Esophagus squamous epithelium (tissue), 5 donors: Measurements from ENCODE around the gene RFNG. TPM values are rescaled to one million over a fixed set of nuclear protein-coding genes. Genes with fewer than 3 reads are reported as not detected.

ENCODE experiments used
- DNase-seq: peaks from one replicate; lab custom pipeline; 2025; lab: John Stamatoyannopoulos, UW
- H3K27ac ChIP-seq, 4 donors: fragments of 200-600 bp; sonication (generic); one replicate each; pipeline ENCODE4 v1.5.1; 2016 to 2019; ENCODE audit warnings: mild to moderate bottlenecking in 1 of 4
- H3K27me3 ChIP-seq, 4 donors: fragments of 200-600 bp; sonication (generic); 1 replicate in 3 of 4; 2 replicates in 1 of 4; pipeline versions ENCODE4 v1.5.1 to v1.6.0; 2017 to 2021; ENCODE audit warnings: antibody characterized with exemption in 1 of 4
- H3K36me3 ChIP-seq, 3 donors: fragments of 200-600 bp; sonication (generic); one replicate each; pipeline ENCODE4 v1.5.1; 2016 to 2019
- H3K4me1 ChIP-seq, 3 donors: fragments of 200-600 bp; sonication (generic); one replicate each; pipeline ENCODE4 v1.5.1; 2017 to 2019
- H3K4me3 ChIP-seq, 4 donors: fragments of 200-600 bp; sonication (generic); 1 replicate in 3 of 4; 2 replicates in 1 of 4; pipeline ENCODE4 v1.5.1; 2016 to 2019; ENCODE audit warnings: mild to moderate bottlenecking in 2 of 4, moderate library complexity in 1 of 4
- H3K9me3 ChIP-seq, 3 donors: fragments of 200-600 bp; sonication (generic); one replicate each; pipeline ENCODE4 v1.5.1; 2016 to 2019
- POLR2A ChIP-seq, 4 donors: fragments of 450-650 bp; IDR thresholded peaks; one replicate each; pipeline ENCODE4 v1.6.1; 2017; ENCODE audit warnings: antibody characterized with exemption in 4 of 4, mild to moderate bottlenecking in 4 of 4, moderate library complexity in 3 of 4
- WGBS, 2 donors: methylation state at CpG; one replicate each; pipeline ENCODE4 v1.1.5; 2018; 5-methylcytosine and 5-hydroxymethylcytosine counted together
- intact Hi-C: fragments of 100-400 bp; cut with DNase I; formaldehyde crosslinking; loops from one replicate; pipeline ENCODE4 v1.15.0; 2022
- total RNA-seq, 4 donors: library from RNA; depleted of rRNA; stranded (reverse); fragments of >200 nt; gene quantifications; one replicate each; pipeline ENCODE4 v1.1.0, GENCODE V29; 2016
- TF ChIP-seq, protein P1 (sequence below), 6 experiments: fragments of 450-650 bp in 4 of 6; fragments of 200-600 bp in 2 of 6; sonication (generic) in 2 of 6; IDR thresholded peaks; one replicate each; pipeline ENCODE4 v1.5.1; 2016 to 2019; ENCODE audit warnings: antibody characterized with exemption in 6 of 6, mild to moderate bottlenecking in 4 of 6, moderate library complexity in 4 of 6
- donor health status: DM: yes; HTN: yes; CAD: no.

RFNG gene
- total RNA-seq, 4 donors from 2014 or later, result 24.9 to 38.1 (median 31.2) TPM

DNA sequence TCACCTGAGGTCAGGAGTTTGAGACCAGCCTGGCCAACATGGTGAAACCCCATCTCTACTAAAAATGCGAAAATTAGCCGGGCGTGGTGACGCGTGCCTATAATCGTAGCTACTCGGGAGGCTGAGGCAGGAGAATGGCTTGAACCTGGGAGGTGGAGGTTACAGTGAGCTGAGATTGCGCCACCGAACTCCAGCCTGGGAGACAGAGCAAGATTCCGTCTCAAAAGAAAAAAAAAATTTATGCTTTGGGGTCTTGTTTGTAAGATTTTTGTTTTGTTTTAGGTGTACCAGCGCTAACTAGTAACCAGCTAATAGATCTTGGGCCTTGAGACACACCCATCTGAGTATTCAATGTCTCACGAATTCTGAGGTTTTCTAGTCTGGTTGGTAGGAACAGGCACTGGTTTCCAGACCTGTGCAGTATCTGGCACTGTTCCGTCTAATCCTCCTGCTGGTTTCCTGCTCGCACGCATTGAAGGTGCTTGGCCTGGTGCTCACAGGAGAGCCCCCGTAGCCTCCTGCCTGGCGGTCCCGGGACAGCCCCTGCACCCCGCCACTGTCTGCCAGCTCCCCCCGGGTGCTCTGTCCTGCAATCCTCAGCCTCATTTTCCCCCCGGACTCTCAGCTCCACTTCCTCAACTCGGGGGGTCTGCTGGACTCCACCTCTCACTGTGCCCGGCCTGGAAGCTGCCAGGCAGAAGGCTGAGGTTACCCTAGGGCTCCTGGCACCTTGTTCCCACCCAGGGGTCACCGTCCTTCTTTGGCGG lies 24.6 kb upstream of the RFNG start:
- Histone ChIP-seq H3K27me3 (no peaks in the 10 kb centered on the region), H3K27ac (no peak overlapping the region), H3K9me3 (no peaks in the 10 kb centered on the region), H3K4me3 (no peak overlapping the region), H3K36me3 (peaks cover 20 to 42% (median 21%) of the 10 kb centered on the region in 3 donors), H3K4me1 (peaks cover 0 to 17% (median 0%) of the 10 kb centered on the region in 3 donors)
- DNase-seq, result no peak
- intact Hi-C loops, result no loop called here
- WGBS, 2 donors, result 74% methylated on average over 17 to 23 of the region's 25 CpGs
- TF ChIP-seq, protein P1, sequence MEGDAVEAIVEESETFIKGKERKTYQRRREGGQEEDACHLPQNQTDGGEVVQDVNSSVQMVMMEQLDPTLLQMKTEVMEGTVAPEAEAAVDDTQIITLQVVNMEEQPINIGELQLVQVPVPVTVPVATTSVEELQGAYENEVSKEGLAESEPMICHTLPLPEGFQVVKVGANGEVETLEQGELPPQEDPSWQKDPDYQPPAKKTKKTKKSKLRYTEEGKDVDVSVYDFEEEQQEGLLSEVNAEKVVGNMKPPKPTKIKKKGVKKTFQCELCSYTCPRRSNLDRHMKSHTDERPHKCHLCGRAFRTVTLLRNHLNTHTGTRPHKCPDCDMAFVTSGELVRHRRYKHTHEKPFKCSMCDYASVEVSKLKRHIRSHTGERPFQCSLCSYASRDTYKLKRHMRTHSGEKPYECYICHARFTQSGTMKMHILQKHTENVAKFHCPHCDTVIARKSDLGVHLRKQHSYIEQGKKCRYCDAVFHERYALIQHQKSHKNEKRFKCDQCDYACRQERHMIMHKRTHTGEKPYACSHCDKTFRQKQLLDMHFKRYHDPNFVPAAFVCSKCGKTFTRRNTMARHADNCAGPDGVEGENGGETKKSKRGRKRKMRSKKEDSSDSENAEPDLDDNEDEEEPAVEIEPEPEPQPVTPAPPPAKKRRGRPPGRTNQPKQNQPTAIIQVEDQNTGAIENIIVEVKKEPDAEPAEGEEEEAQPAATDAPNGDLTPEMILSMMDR (IDR thresholded peaks at IDR 0.05), result no peak
- no peak for TF ChIP-seq POLR2A (IDR thresholded peaks at IDR 0.05)

DNA sequence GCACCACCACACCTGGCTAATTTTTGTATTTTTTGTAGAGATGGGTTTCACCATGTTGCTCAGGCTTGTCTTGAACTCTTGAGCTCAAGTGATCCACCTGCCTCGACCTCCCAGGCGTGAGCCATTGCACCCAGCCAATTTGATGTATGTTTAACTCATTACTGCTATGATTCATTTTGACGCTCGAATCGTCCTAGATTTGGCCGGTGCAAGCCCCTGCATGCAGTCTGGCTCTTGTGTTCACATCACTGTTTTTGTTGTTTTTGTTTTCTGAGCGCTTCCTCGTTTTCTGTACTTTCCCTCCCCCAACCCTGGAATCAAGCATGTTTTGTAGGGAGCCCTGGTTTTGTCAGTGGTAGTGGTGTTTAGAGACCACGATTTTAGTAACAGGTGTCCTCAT lies 21.8 kb upstream of the RFNG start:
- TF ChIP-seq POLR2A (IDR thresholded peaks at IDR 0.05), result no peak
- TF ChIP-seq, protein P1 (IDR thresholded peaks at IDR 0.05), result no peak
- Histone ChIP-seq H3K4me3 (no peak overlapping the region), H3K36me3 (peaks cover 0 to 14% (median 0%) of the 10 kb centered on the region in 3 donors), H3K4me1 (peaks cover 0 to 17% (median 0%) of the 10 kb centered on the region in 3 donors), H3K27me3 (no peaks in the 10 kb centered on the region), H3K9me3 (no peaks in the 10 kb centered on the region), H3K27ac (no peak overlapping the region)
- WGBS, 2 donors, result 40 to 64% methylated on average over 9 of the region's 9 CpGs
- intact Hi-C loops, result no loop called here
- DNase-seq, result no peak

DNA sequence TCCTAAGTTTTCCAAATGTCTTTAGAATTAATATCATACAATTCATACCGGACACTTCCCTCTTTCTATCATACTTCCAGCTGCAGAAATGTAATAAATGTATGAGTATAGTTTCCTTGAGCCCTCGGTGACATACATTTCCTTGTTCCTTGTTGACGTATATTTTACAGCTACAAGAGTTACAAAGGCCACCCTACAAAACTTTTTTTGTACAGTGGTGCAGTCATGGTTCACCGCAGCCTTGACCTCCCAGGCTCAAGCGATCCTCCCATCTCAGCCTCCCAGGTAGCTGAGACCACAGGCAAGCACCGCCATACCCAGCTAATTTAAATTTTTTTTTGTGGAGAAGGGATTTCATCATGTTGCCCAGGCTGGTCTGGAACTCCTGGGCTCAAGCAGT lies 21.2 kb upstream of the RFNG start:
- H3K36me3 ChIP-seq, result peaks cover 0 to 8% (median 0%) of the 10 kb centered on the region in 3 donors
- no peaks in the 10 kb centered on the region for H3K27me3 ChIP-seq
- DNase-seq, result no peak
- H3K4me3 ChIP-seq, result no peak overlapping the region
- H3K27ac ChIP-seq, result no peak overlapping the region
- WGBS, 2 donors, result 71 to 84% methylated on average over 6 of the region's 6 CpGs
- H3K9me3 ChIP-seq, result no peaks in the 10 kb centered on the region
- H3K4me1 ChIP-seq, result peaks cover 0 to 17% (median 0%) of the 10 kb centered on the region in 3 donors
- TF ChIP-seq POLR2A (IDR thresholded peaks at IDR 0.05), result no peak
- TF ChIP-seq, protein P1 (IDR thresholded peaks at IDR 0.05), result no peak
- intact Hi-C loops, result no loop called here

DNA sequence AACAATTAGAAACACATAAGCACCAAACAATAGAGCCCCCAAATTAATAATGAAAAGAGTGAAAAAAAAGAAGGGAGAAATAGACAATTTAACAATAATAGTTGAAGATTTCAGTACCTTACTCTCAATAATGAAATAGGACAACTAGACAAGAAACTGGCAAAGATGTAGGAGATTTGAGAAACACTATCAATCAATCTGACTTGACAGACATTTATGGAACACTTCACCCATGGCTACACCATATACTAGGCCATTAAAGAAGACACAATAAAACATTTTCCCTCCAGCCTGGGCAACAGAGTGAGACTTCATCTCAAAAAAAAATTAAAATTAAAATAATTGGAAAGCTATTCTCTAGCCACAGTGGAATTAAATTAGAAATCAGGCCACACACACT lies 19.0 kb upstream of the RFNG start:
- no peaks in the 10 kb centered on the region for H3K36me3 ChIP-seq
- TF ChIP-seq, protein P1 (IDR thresholded peaks at IDR 0.05), result no peak
- TF ChIP-seq POLR2A (IDR thresholded peaks at IDR 0.05), result no peak

DNA sequence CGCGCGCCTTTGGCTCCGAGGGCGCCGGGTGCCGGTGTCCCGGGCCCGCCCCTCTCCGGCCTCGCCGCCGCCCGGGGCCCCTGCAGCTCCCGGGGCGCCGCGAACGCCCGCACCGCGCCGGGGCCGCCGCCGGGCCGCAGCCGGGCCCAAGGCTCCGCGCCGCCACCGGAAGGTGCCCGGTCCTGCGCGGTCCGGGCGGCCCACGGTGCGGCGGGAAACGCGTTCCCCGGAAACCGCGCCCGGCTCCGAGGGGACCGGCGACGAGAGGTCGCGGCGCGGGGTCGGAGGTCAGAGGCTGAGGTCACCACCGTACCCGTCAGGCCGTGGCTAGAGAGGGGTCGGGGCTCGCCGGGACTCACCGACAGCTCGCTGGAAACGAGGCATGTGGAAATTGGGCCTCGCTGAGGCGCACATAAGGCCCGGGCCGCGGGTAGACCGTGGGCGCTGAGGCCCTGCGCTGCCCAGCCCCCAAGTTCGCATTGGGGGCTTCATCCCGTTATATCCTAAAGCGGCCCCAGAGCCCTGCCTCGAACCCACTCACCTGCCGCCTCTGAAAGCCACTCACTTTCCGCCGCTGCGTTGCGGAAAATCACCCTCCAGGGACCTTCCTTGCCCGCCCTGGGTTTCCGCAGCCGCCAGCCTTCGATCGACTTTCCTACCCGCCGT lies 14.2 kb upstream of the RFNG start, which contains the start of gene DUS1L:
TSS of gene DUS1L (minus strand) at position 167 of the 666 bp plus-strand sequence. CDS start 745 bp downstream, outside the sequence.
- WGBS, 2 donors, result 26 to 29% methylated on average over 12 to 23 of the region's 88 CpGs
- DNase-seq, result no peak
- intact Hi-C loops, result no loop called here
- Histone ChIP-seq H3K4me3 (peak within 1 kb of the TSS; percentile 63 to 98 (median 96)), H3K4me1 (peaks cover 20 to 38% (median 24%) of the 10 kb centered on the region in 3 donors), H3K9me3 (no peaks in the 10 kb centered on the region), H3K27me3 (no peaks in the 10 kb centered on the region), H3K36me3 (peaks cover 22 to 34% (median 24%) of the 10 kb centered on the region in 3 donors), H3K27ac (peak within 1 kb of the TSS; percentile 87 to 93 (median 90))
- TF ChIP-seq, protein P1 (IDR thresholded peaks at IDR 0.05), result no peak
- TF ChIP-seq POLR2A (IDR thresholded peaks at IDR 0.05), result peak in 1 of 4 donors; percentile 20

More for the DNA sequence above, 19.0 kb upstream of the RFNG start:
- intact Hi-C loops, result no loop called here
- Histone ChIP-seq H3K27me3 (no peaks in the 10 kb centered on the region), H3K9me3 (no peaks in the 10 kb centered on the region), H3K4me1 (peaks cover 6 to 21% (median 7%) of the 10 kb centered on the region in 3 donors), H3K27ac (no peak overlapping the region), H3K4me3 (no peak overlapping the region)
- DNase-seq, result no peak
